PC-9 (cell line): ENCODE measurements around the gene LRMDA.

Experiments used
- EZH2 ChIP-seq: fragments of 200-600 bp; sonication (generic); IDR thresholded peaks from 2 replicates; pipeline ENCODE4 v1.8.0; 2017; ENCODE audit warnings: antibody characterized with exemption, low read depth
- TF ChIP-seq, protein P1 (sequence below): fragments of 200-600 bp; sonication (generic); conservative IDR thresholded peaks from 2 replicates; pipeline ENCODE4 v1.6.1; 2017; ENCODE audit warnings: mixed run types, antibody characterized with exemption, mild to moderate bottlenecking, moderate library complexity

DNA sequence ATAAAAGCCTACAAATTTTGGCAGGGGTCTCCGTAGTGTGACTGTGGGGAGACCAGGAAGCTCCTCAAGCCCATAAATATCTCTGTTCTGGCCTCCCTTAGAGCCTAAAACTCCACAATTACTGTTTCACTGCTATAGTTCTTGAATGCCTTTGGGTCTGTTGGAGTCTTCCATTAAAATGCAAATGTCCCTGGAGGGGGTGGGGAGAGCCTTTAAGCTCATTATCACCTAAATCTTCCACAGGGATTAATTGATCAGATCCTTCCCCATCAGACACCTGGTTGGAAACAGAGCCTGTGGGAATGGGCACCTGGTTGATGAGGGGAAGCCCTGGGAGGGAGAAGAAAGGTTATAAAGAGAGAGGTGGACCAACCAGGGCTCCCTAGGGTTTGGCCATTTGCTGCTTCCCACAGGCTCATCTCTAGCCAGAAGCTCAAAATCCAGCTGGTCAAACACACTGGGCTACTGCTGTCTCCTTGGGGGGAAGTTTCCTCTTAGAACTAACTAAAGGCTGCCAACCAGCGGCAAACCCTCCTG is 718.2 kb downstream of the LRMDA start:
- TF ChIP-seq, protein P1, sequence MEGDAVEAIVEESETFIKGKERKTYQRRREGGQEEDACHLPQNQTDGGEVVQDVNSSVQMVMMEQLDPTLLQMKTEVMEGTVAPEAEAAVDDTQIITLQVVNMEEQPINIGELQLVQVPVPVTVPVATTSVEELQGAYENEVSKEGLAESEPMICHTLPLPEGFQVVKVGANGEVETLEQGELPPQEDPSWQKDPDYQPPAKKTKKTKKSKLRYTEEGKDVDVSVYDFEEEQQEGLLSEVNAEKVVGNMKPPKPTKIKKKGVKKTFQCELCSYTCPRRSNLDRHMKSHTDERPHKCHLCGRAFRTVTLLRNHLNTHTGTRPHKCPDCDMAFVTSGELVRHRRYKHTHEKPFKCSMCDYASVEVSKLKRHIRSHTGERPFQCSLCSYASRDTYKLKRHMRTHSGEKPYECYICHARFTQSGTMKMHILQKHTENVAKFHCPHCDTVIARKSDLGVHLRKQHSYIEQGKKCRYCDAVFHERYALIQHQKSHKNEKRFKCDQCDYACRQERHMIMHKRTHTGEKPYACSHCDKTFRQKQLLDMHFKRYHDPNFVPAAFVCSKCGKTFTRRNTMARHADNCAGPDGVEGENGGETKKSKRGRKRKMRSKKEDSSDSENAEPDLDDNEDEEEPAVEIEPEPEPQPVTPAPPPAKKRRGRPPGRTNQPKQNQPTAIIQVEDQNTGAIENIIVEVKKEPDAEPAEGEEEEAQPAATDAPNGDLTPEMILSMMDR, result no peak
- TF ChIP-seq EZH2, result no peak
